Natural killer cell (primary cell): ENCODE data around the gene BEND4. TPM values are rescaled to one million over a fixed set of nuclear protein-coding genes. Genes with fewer than 3 reads are reported as not detected.

ENCODE experiments used
- ATAC-seq, 3 donors: fragments of 150-1000 bp in 2 of 3; fragments of 200-7000 bp in 1 of 3; cut with Tn5 transposase; 1 replicate in 1 of 3; 2 replicates in 2 of 3; pipeline ENCODE4 v1.10.0; 2021; ENCODE audit warnings: mild to moderate bottlenecking in 2 of 3, moderate library complexity in 2 of 3
- DNase-seq, 2 donors: peaks; one replicate each; pipeline versions ENCODE4 v3.0.0 to v3.0.0-alpha.2; 2013 to 2021; ENCODE audit warnings: mixed read lengths in 1 of 2
- H3K27ac ChIP-seq: one replicate; pipeline ENCODE4 v1.5.1; 2013; ENCODE audit warnings: mild to moderate bottlenecking, low read length
- H3K27me3 ChIP-seq: one replicate; pipeline ENCODE4 v1.6.1; 2013; ENCODE audit warnings: low read length; ENCODE audit not compliant: control insufficient read depth, insufficient read depth
- H3K36me3 ChIP-seq: one replicate; pipeline ENCODE4 v1.6.1; 2013; ENCODE audit warnings: low read length; ENCODE audit not compliant: control insufficient read depth, insufficient read depth
- H3K4me1 ChIP-seq: one replicate; pipeline ENCODE4 v1.6.1; 2013; ENCODE audit warnings: low read length; ENCODE audit not compliant: control insufficient read depth, insufficient read depth
- H3K4me3 ChIP-seq: one replicate; pipeline ENCODE4 v1.5.1; 2013; ENCODE audit warnings: low read length
- H3K9me3 ChIP-seq: one replicate; pipeline ENCODE4 v1.6.1; 2013; ENCODE audit warnings: low read length; ENCODE audit not compliant: control insufficient read depth, insufficient read depth
- H3K27ac Mint-ChIP-seq, 2 donors: one replicate each; pipeline ENCODE4 v1.8.0; 2022; ENCODE audit warnings: mild to moderate bottlenecking in 2 of 2, mixed read lengths in 2 of 2, moderate library complexity in 1 of 2
- H3K27me3 Mint-ChIP-seq, 2 donors: one replicate each; pipeline ENCODE4 v1.8.0; 2022; ENCODE audit warnings: low read depth in 2 of 2, mixed read lengths in 2 of 2
- H3K36me3 Mint-ChIP-seq: one replicate; pipeline ENCODE4 v1.8.0; 2022; ENCODE audit warnings: mixed read lengths
- H3K4me1 Mint-ChIP-seq, 2 donors: one replicate each; pipeline ENCODE4 v1.8.0; 2022; ENCODE audit warnings: mixed read lengths in 2 of 2
- H3K4me3 Mint-ChIP-seq: one replicate; pipeline ENCODE4 v1.8.0; 2022; ENCODE audit warnings: mild to moderate bottlenecking, moderate library complexity, mixed read lengths
- H3K9me3 Mint-ChIP-seq, 2 donors: one replicate each; pipeline ENCODE4 v1.8.0; 2022; ENCODE audit warnings: mixed read lengths in 2 of 2
- CTCF ChIP-seq: fragments of 200-600 bp; IDR thresholded peaks from one replicate; pipeline ENCODE4 v1.8.0; 2022; ENCODE audit warnings: antibody characterized with exemption
- WGBS: methylation state at CpG from one replicate; pipeline ENCODE4 v1.1.7; 2013; ENCODE audit warnings: missing lambda C conversion rate; ENCODE audit not compliant: insufficient coverage; 5-methylcytosine and 5-hydroxymethylcytosine counted together
- intact Hi-C: fragments of 100-400 bp; cut with micrococcal nuclease; formaldehyde crosslinking; loops from one replicate; pipeline ENCODE4 v1.14.2; 2022
- total RNA-seq, 4 donors: library from RNA; stranded (reverse); fragments of 120-200 nt in 1 of 4; gene quantifications; one replicate each; pipeline versions ENCODE4 v1.2.3 to v1.2.4, GENCODE V29; 2013 to 2022

Gene BEND4
- total RNA-seq, 3 donors from 2014 or later (not counting 1 experiment from before 2014, with no cell fraction given): 0.23 to 0.45 (median 0.43) TPM

- intact Hi-C loops: no loop called here
- no peaks in the 10 kb centered on the region for H3K36me3 Mint-ChIP-seq
- TF ChIP-seq CTCF: no peak
- Histone ChIP-seq H3K27ac (no peak overlapping the region), H3K36me3 (no peaks in the 10 kb centered on the region), H3K4me3 (no peak overlapping the region), H3K4me1 (no peaks in the 10 kb centered on the region), H3K9me3 (no peaks in the 10 kb centered on the region), H3K27me3 (no peaks in the 10 kb centered on the region)
- H3K4me1 Mint-ChIP-seq: no peaks in the 10 kb centered on the region
- H3K27ac Mint-ChIP-seq: no peak overlapping the region
- H3K9me3 Mint-ChIP-seq: no peaks in the 10 kb centered on the region
- H3K27me3 Mint-ChIP-seq: peaks cover 0 to 2% of the 10 kb centered on the region in 2 donors
- no peak overlapping the region for H3K4me3 Mint-ChIP-seq
- DNase-seq (no peak), ATAC-seq (no peak)
- WGBS: 93% methylated on average over 12 of the region's 12 CpGs
Measured at GRCh38 chr4:42119886-42120285, 32.6 kb downstream of the BEND4 start.

DNA sequence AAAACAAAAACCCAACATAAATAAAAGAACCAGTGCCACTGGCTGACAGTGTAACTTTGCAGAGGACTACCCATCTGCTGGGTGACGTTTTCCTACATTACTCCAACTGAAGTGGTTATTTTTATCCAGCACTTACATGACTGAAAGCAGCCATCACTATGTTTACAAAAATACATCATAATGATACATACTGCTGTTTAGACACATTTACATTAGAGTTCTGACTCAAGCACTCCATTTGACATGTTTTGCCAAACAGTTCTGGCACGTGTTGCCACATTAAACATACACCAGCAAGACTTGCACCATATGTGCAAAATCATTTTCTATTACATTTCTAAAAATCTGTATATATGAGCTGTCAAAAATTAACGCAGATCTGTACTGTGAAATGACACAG, 39.6 kb downstream of the BEND4 start:
- Mint-ChIP-seq H3K27ac (no peak overlapping the region), H3K4me1 (no peaks in the 10 kb centered on the region)
- intact Hi-C loops: no loop called here

GRCh38 chr4:42104521-42104920, 47.9 kb downstream of the BEND4 start:
- H3K27ac Mint-ChIP-seq: no peak overlapping the region
- H3K36me3 ChIP-seq: no peaks in the 10 kb centered on the region
- H3K27me3 ChIP-seq: no peaks in the 10 kb centered on the region
- H3K36me3 Mint-ChIP-seq: no peaks in the 10 kb centered on the region
- H3K4me3 Mint-ChIP-seq: no peak overlapping the region
- peaks cover 0 to 8% of the 10 kb centered on the region in 2 donors for H3K27me3 Mint-ChIP-seq
- peaks cover 0 to 2% of the 10 kb centered on the region in 2 donors for H3K9me3 Mint-ChIP-seq
- H3K4me3 ChIP-seq: no peak overlapping the region
- no peak for ATAC-seq
- H3K27ac ChIP-seq: no peak overlapping the region
- no peaks in the 10 kb centered on the region for H3K4me1 Mint-ChIP-seq
- intact Hi-C loops: no loop called here
- WGBS: no CpG with 5 or more reads among the region's 2 CpGs
- no peak for TF ChIP-seq CTCF
- DNase-seq: no peak
- no peaks in the 10 kb centered on the region for H3K4me1 ChIP-seq
- H3K9me3 ChIP-seq: no peaks in the 10 kb centered on the region

More for the DNA sequence above, 39.6 kb downstream of the BEND4 start:
- no peaks in the 10 kb centered on the region for H3K36me3 ChIP-seq
- WGBS: 94% methylated on average over 2 of the region's 3 CpGs
- no peaks in the 10 kb centered on the region for H3K9me3 ChIP-seq
- Mint-ChIP-seq H3K9me3 (no peaks in the 10 kb centered on the region), H3K4me3 (no peak overlapping the region), H3K36me3 (no peaks in the 10 kb centered on the region), H3K27me3 (peaks cover 0 to 2% of the 10 kb centered on the region in 2 donors)
- no peaks in the 10 kb centered on the region for H3K4me1 ChIP-seq
- H3K4me3 ChIP-seq: no peak overlapping the region
- ATAC-seq (no peak), DNase-seq (no peak)
- no peak for TF ChIP-seq CTCF
- H3K27ac ChIP-seq: no peak overlapping the region
- no peaks in the 10 kb centered on the region for H3K27me3 ChIP-seq

- ATAC-seq (no peak), DNase-seq (no peak)
- Mint-ChIP-seq H3K36me3 (no peaks in the 10 kb centered on the region), H3K4me3 (no peak overlapping the region), H3K27ac (no peak overlapping the region), H3K4me1 (no peaks in the 10 kb centered on the region), H3K9me3 (peaks cover 0 to 2% of the 10 kb centered on the region in 2 donors), H3K27me3 (peaks cover 0 to 8% of the 10 kb centered on the region in 2 donors)
- no peaks in the 10 kb centered on the region for H3K36me3 ChIP-seq
- no peaks in the 10 kb centered on the region for H3K9me3 ChIP-seq
- no peak for TF ChIP-seq CTCF
- intact Hi-C loops: no loop called here
- H3K27me3 ChIP-seq: no peaks in the 10 kb centered on the region
- no peak overlapping the region for H3K27ac ChIP-seq
- no peak overlapping the region for H3K4me3 ChIP-seq
- no peaks in the 10 kb centered on the region for H3K4me1 ChIP-seq
- 93% methylated on average over 7 of the region's 8 CpGs for WGBS
Measured at GRCh38 chr4:42101446-42101975, 50.9 kb downstream of the BEND4 start.
